Endothelial cell of umbilical vein (primary cell): ENCODE measurements around the gene POU6F1. TPM values are rescaled to one million over a fixed set of nuclear protein-coding genes. Genes with fewer than 3 reads are reported as not detected.

ENCODE experiments used
- BruUV-seq: library from RNA; stranded (reverse); fragments of 400-500 nt; replicated peaks from 2 replicates; lab custom pipeline; 2021; lab: Mats Ljungman, UMichigan
- CTCF ChIA-PET: fragments of 300-600, 350-600 bp; sonication (Branson Sonifier 250); formaldehyde crosslinking; loops from one replicate; lab custom pipeline; 2021; ENCODE audit warnings: antibody characterized with exemption, inconsistent platforms; lab: Charles Lee
- POLR2A ChIA-PET: fragments of 300-600, 350-600 bp; sonication (Branson Sonifier 250); formaldehyde crosslinking; loops from one replicate; lab custom pipeline; 2021; ENCODE audit warnings: antibody characterized with exemption, inconsistent platforms; lab: Charles Lee
- DNase-seq: peaks from one replicate; pipeline ENCODE4 v3.0.0-alpha.2; 2011; ENCODE audit warnings: low read depth, low spot score
- FAIRE-seq: peaks from 2 replicates; lab custom pipeline; 2011; peaks lifted over from hg19 to GRCh38; lab: Jason Lieb, UNC
- H2AFZ ChIP-seq: 2 replicates; pipeline ENCODE4 v1.6.0; 2012; ENCODE audit warnings: low read depth, low read length, control low read depth, inconsistent platforms
- H3K27ac ChIP-seq: 2 replicates; pipeline ENCODE4 v1.5.1; 2011; ENCODE audit warnings: low read depth, mild to moderate bottlenecking, control low read depth, low read length, moderate library complexity; ENCODE audit not compliant: insufficient read depth
- H3K27me3 ChIP-seq, 2 experiments: 2 replicates each; pipeline versions ENCODE4 v1.6.0 to v1.6.1; 2011; ENCODE audit warnings: low read length in 2 of 2, mixed read lengths in 1 of 2; ENCODE audit not compliant: control insufficient read depth in 2 of 2, insufficient read depth in 2 of 2
- H3K36me3 ChIP-seq, 2 experiments: 2 replicates in 1 of 2; 3 replicates in 1 of 2; pipeline ENCODE4 v1.5.1; 2011; ENCODE audit warnings: low read length in 2 of 2, mild to moderate bottlenecking in 1 of 2, moderate library complexity in 1 of 2; ENCODE audit not compliant: control insufficient read depth in 2 of 2, insufficient read depth in 2 of 2; ENCODE audit errors: extremely low read depth in 1 of 2
- H3K4me1 ChIP-seq: 3 replicates; pipeline ENCODE4 v1.5.1; 2011; ENCODE audit warnings: mild to moderate bottlenecking, low read length; ENCODE audit not compliant: control insufficient read depth, insufficient read depth; ENCODE audit errors: extremely low read depth
- H3K4me2 ChIP-seq: 2 replicates; pipeline ENCODE4 v1.6.1; 2011; ENCODE audit warnings: low read length, control low read depth, mixed read lengths; ENCODE audit not compliant: insufficient read depth
- H3K4me3 ChIP-seq, 3 experiments: fragments of 200-600 bp in 1 of 3; sonication (generic), shearing (Covaris generic) in 1 of 3; replicated peaks in 1 of 3; 2 replicates each; pipeline ENCODE4 v1.5.1; 2011 to 2016; ENCODE audit warnings: control low read depth in 3 of 3, low read length in 3 of 3, mild to moderate bottlenecking in 2 of 3, inconsistent platforms in 1 of 3, low read depth in 1 of 3, moderate library complexity in 1 of 3; ENCODE audit not compliant: insufficient read depth in 1 of 3
- H3K79me2 ChIP-seq: 2 replicates; pipeline ENCODE4 v1.6.0; 2012; ENCODE audit warnings: low read length, inconsistent platforms; ENCODE audit not compliant: control insufficient read depth, insufficient read depth
- H3K9ac ChIP-seq: replicated peaks from 2 replicates; pipeline ENCODE3; 2011; ENCODE audit warnings: low read length, control low read depth; ENCODE audit not compliant: insufficient read depth; ENCODE audit errors: extremely low read depth
- H3K9me1 ChIP-seq: replicated peaks from 3 replicates; pipeline ENCODE4 v1.6.0; 2011; ENCODE audit warnings: mild to moderate bottlenecking, low read length; ENCODE audit not compliant: control insufficient read depth, insufficient read depth; ENCODE audit errors: extremely low read depth
- H3K9me3 ChIP-seq: replicated peaks from 2 replicates; pipeline ENCODE4 v1.5.1; 2012; ENCODE audit warnings: low read length, inconsistent platforms; ENCODE audit not compliant: control insufficient read depth, insufficient read depth
- H4K20me1 ChIP-seq: replicated peaks from 2 replicates; pipeline ENCODE3; 2011; ENCODE audit warnings: mild to moderate bottlenecking, low read length; ENCODE audit not compliant: control insufficient read depth, insufficient read depth; ENCODE audit errors: extremely low read depth
- EZH2 ChIP-seq: IDR thresholded peaks from 2 replicates; pipeline ENCODE4 v1.6.1; 2012; ENCODE audit warnings: borderline replicate concordance, low read depth, mild to moderate bottlenecking, moderate library complexity, low read length, inconsistent platforms; ENCODE audit not compliant: severe bottlenecking
- FOS ChIP-seq: IDR thresholded peaks from 2 replicates; pipeline ENCODE4 v1.6.1; 2011; ENCODE audit warnings: mild to moderate bottlenecking, low read length, moderate library complexity, borderline replicate concordance; ENCODE audit not compliant: insufficient read depth
- GATA2 ChIP-seq: IDR thresholded peaks from 2 replicates; pipeline ENCODE4 v1.7.0; 2011; ENCODE audit warnings: low read depth, mild to moderate bottlenecking, moderate library complexity, mixed read lengths, low read length; ENCODE audit not compliant: insufficient read length, insufficient read depth
- JUN ChIP-seq: IDR thresholded peaks from 2 replicates; pipeline ENCODE4 v1.6.1; 2011; ENCODE audit warnings: borderline replicate concordance, low read depth; ENCODE audit not compliant: insufficient read length, insufficient read depth
- MAX ChIP-seq: IDR thresholded peaks from 2 replicates; pipeline ENCODE4 v1.6.1; 2011; ENCODE audit not compliant: insufficient read depth, insufficient read length
- MYC ChIP-seq: IDR thresholded peaks from one replicate; pipeline ENCODE4 v1.6.1; 2011; ENCODE audit warnings: mild to moderate bottlenecking, low read depth, low read length
- POLR2A ChIP-seq: IDR thresholded peaks from 2 replicates; pipeline ENCODE4 v1.6.1; 2012; ENCODE audit warnings: low read depth, mild to moderate bottlenecking, control low read depth, low read length
- POLR2AphosphoS5 ChIP-seq: IDR thresholded peaks from 2 replicates; pipeline ENCODE4 v1.6.1; 2012; ENCODE audit warnings: low read depth, mild to moderate bottlenecking, control low read depth, low read length, moderate library complexity; ENCODE audit not compliant: insufficient read depth
- dilution Hi-C: fragments of 300-500 bp; cut with MboI; formaldehyde crosslinking; loops from one replicate; pipeline ENCODE4 v1.15.0; 2019; ENCODE audit warnings: low sequenced_read_pairs; ENCODE audit not compliant: extremely low pct_ligation_motif_present
- intact Hi-C: fragments of 100-400 bp; cut with micrococcal nuclease; formaldehyde crosslinking; loops from one replicate; pipeline ENCODE4 v1.10.0; 2022
- polyA plus RNA-seq, 4 experiments: library from polyadenylated mRNA; depleted of rRNA in 3 of 4; stranded (reverse) in 3 of 4; unstranded in 1 of 4; fragments of >200 nt; gene quantifications; 2 replicates each; pipeline versions ENCODE4 v1.2.1 to v1.2.3, GENCODE V29; 2011 to 2012; ENCODE audit warnings: missing spikeins in 1 of 4
- total RNA-seq: library from RNA; stranded (reverse); gene quantifications from 2 replicates; pipeline ENCODE4 v1.2.3, GENCODE V29; 2021
- TF ChIP-seq, protein P1 (sequence below), 2 donors: IDR thresholded peaks; 1 replicate in 1 of 2; 2 replicates in 1 of 2; pipeline ENCODE4 v1.5.1; 2011; ENCODE audit warnings: low read length in 2 of 2, mild to moderate bottlenecking in 2 of 2, moderate library complexity in 2 of 2, control low read depth in 1 of 2, inconsistent platforms in 1 of 2, low read depth in 1 of 2; ENCODE audit not compliant: insufficient read depth in 1 of 2; ENCODE audit errors: extremely low read depth in 1 of 2

Gene POU6F1
- total and polyA plus RNA-seq, 2 donors (not counting 3 experiments of a cell fraction or from before 2014, with no cell fraction given): 5.4 to 14.4 TPM

GRCh38 chr12:51177897-51178296, 40.0 kb downstream of the POU6F1 start:
- intact Hi-C loops: no loop called here
- Histone ChIP-seq H2AFZ (no peak overlapping the region), H3K36me3 (no peaks in the 10 kb centered on the region), H3K79me2 (no peaks in the 10 kb centered on the region), H4K20me1 (no peaks in the 10 kb centered on the region), H3K4me3 (no peak overlapping the region), H3K27ac (no peak overlapping the region), H3K27me3 (no peaks in the 10 kb centered on the region), H3K4me1 (peaks cover 3% of the 10 kb centered on the region), H3K4me2 (no peak overlapping the region), H3K9ac (no peak overlapping the region), H3K9me1 (no peaks in the 10 kb centered on the region), H3K9me3 (no peaks in the 10 kb centered on the region)
- CTCF ChIA-PET: no interaction called here
- dilution Hi-C loops: no loop called here
- BruUV-seq: no TSS peak
- no peak for FAIRE-seq
- POLR2A ChIA-PET: no interaction called here
- no peak for DNase-seq
- no peak for TF ChIP-seq POLR2AphosphoS5
- TF ChIP-seq JUN: no peak
- TF ChIP-seq, protein P1, sequence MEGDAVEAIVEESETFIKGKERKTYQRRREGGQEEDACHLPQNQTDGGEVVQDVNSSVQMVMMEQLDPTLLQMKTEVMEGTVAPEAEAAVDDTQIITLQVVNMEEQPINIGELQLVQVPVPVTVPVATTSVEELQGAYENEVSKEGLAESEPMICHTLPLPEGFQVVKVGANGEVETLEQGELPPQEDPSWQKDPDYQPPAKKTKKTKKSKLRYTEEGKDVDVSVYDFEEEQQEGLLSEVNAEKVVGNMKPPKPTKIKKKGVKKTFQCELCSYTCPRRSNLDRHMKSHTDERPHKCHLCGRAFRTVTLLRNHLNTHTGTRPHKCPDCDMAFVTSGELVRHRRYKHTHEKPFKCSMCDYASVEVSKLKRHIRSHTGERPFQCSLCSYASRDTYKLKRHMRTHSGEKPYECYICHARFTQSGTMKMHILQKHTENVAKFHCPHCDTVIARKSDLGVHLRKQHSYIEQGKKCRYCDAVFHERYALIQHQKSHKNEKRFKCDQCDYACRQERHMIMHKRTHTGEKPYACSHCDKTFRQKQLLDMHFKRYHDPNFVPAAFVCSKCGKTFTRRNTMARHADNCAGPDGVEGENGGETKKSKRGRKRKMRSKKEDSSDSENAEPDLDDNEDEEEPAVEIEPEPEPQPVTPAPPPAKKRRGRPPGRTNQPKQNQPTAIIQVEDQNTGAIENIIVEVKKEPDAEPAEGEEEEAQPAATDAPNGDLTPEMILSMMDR (IDR thresholded peaks at IDR 0.05; ENCODE audit: extremely low read depth in 1 of 2, insufficient read depth in 1 of 2, low read depth in 1 of 2, low read length in 2 of 2): no peak
- no peak for TF ChIP-seq GATA2

- no peaks in the 10 kb centered on the region for H4K20me1 ChIP-seq
- no peak overlapping the region for H2AFZ ChIP-seq
- FAIRE-seq (no peak), DNase-seq (no peak)
- no peaks in the 10 kb centered on the region for H3K36me3 ChIP-seq
- CTCF ChIA-PET: interaction anchor here (1.0 to 2.6 kb wide), 4 partner anchors 10 to 249 kb away, joined by 3 to 8 read pairs (median 4); a partner anchor contains a TSS
- TF ChIP-seq EZH2 (no peak), FOS (no peak), MYC (no peak), MAX (no peak), JUN (no peak), POLR2AphosphoS5 (no peak), POLR2A (no peak), GATA2 (no peak)
- TF ChIP-seq, protein P1 (IDR thresholded peaks at IDR 0.05; ENCODE audit: extremely low read depth in 1 of 2, insufficient read depth in 1 of 2, low read depth in 1 of 2, low read length in 2 of 2): no peak
- no peak overlapping the region for H3K27ac ChIP-seq
- POLR2A ChIA-PET: no interaction called here
- no peaks in the 10 kb centered on the region for H3K9me1 ChIP-seq
- dilution Hi-C loops: no loop called here
- H3K4me2 ChIP-seq: no peak overlapping the region
- H3K9me3 ChIP-seq: no peaks in the 10 kb centered on the region
- no TSS peak for BruUV-seq
- no peak overlapping the region for H3K9ac ChIP-seq
- H3K4me3 ChIP-seq: no peak overlapping the region
- H3K27me3 ChIP-seq: no peaks in the 10 kb centered on the region
- intact Hi-C loops: no loop called here
- H3K79me2 ChIP-seq: peaks cover 29% of the 10 kb centered on the region
- H3K4me1 ChIP-seq: peaks cover 10% of the 10 kb centered on the region
Observed at GRCh38 chr12:51174501-51174900, 43.4 kb downstream of the POU6F1 start.
